Measurements from ENCODE around the gene INTS15. TPM values are rescaled to one million over a fixed set of nuclear protein-coding genes. Genes with fewer than 3 reads are reported as not detected.

INTS15 gene
- polyA plus RNA-seq, 1 of the 3 experiments (the other 2 are of a cell fraction) = 39.1 TPM

DNA sequence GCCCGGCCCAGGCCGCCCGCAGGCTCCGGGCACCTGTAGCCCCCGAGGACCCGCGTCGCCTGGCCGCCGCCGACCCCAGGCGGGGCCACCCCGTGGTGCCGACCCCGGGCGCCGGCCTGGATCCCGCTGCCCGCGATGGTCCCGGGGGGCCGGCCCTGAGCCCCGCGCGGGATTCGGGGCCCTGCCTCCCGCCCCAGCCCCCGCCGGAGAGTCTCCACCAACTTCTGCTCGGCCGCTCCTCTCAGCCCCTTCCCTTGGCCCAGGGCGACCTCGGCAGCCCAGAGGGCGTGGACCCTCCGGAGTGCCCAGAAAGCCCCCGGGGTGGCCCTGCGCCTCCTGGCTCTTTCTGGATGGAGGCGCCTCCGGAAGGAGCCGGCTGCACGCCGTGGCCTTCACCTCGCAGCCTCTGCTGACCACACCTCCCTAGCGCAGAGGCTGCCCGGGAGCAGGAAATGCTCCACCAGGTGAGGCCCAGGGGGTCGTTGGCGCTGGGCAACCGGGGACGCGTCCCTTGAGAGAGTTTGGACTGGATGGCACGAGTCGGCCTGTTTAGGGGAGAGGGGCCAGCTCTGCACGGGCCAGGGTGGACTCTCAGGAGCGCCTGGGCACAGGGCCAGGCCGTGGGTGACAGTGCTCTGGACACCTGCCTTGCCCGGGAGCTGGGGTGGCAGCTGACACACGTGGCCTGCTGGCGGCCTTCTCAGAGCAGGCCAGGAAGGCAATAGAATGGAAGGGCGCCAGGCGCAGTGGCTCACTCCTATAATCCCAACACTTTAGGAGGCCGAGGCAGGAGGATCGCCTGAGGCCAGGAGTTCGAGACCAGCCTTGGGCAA is 26.1 kb downstream of the INTS15 start:
- Histone ChIP-seq H3K27ac (ENCODE audit: low read depth in 2 of 2, low read length in 1 of 2) (peak overlapping the region in 1 of 2 experiments; percentile 25; a peak in 1 of 4 replicates), H3K4me1 (ENCODE audit: control insufficient read depth in 1 of 2, insufficient read depth in 2 of 2, low read depth in 1 of 2, low read length in 1 of 2) (peaks cover 0 to 13% of the 10 kb centered on the region in 2 experiments; a peak in 2 of 4 replicates), H2AFZ (ENCODE audit: low read depth) (peak overlapping the region; percentile 67; the same call in 1 of the 2 replicates), H3K4me3 (ENCODE audit: low read depth in 2 of 2, low read length in 1 of 2) (peak overlapping the region; percentile 59 to 73), H3K79me2 (ENCODE audit: insufficient read depth) (no peaks in the 10 kb centered on the region), H3F3A (replicated peaks; ENCODE audit: insufficient read depth) (peaks cover 4% of the 10 kb centered on the region), H3K36me3 (replicated peaks in 1 of 2; ENCODE audit: control insufficient read depth in 1 of 2, insufficient read depth in 2 of 2, low read length in 1 of 2) (no peaks in the 10 kb centered on the region), H3K4me2 (peak overlapping the region; percentile 100), H3K9ac (peak overlapping the region; percentile 73), H4K20me1 (ENCODE audit: insufficient read depth) (no peaks in the 10 kb centered on the region), H3K9me3 (no peaks in the 10 kb centered on the region), H3K9me2 (no peaks in the 10 kb centered on the region), H3K27me3 (ENCODE audit: insufficient read depth) (no peaks in the 10 kb centered on the region)
- POLR2A ChIA-PET = interaction anchor here (1.7 to 1.8 kb wide), 2 partner anchors 21 to 26 kb away, joined by 5 to 9 read pairs; partner anchors contain the start of genes INTS15 and ZNF316
- TF ChIP-seq SIN3A (IDR thresholded peaks at IDR 0.05; ENCODE audit: borderline replicate concordance, low read depth, low read length) = no peak
- no peak for TF ChIP-seq REST (IDR thresholded peaks at IDR 0.05; ENCODE audit: low read depth, low read length)
- TF ChIP-seq, protein P1, sequence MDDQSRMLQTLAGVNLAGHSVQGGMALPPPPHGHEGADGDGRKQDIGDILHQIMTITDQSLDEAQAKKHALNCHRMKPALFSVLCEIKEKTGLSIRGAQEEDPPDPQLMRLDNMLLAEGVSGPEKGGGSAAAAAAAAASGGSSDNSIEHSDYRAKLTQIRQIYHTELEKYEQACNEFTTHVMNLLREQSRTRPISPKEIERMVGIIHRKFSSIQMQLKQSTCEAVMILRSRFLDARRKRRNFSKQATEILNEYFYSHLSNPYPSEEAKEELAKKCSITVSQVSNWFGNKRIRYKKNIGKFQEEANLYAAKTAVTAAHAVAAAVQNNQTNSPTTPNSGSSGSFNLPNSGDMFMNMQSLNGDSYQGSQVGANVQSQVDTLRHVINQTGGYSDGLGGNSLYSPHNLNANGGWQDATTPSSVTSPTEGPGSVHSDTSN (IDR thresholded peaks at IDR 0.05) = no peak
- TF ChIP-seq RXRA (IDR thresholded peaks at IDR 0.05; ENCODE audit: borderline replicate concordance, low read depth) = no peak
- peak; percentile 99 for TF ChIP-seq MXI1 (IDR thresholded peaks at IDR 0.05; ENCODE audit: low read depth, low read length)
- TF ChIP-seq, protein P2, sequence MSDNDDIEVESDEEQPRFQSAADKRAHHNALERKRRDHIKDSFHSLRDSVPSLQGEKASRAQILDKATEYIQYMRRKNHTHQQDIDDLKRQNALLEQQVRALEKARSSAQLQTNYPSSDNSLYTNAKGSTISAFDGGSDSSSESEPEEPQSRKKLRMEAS (IDR thresholded peaks at IDR 0.05; ENCODE audit: low read depth) = peak; percentile 45; the same call in 1 of the 2 replicates
- TF ChIP-seq TEAD4 (IDR thresholded peaks at IDR 0.05; ENCODE audit: borderline replicate concordance, insufficient read depth) = no peak
- TF ChIP-seq CTCF (IDR thresholded peaks at IDR 0.05) = no peak
- TF ChIP-seq, protein P3, sequence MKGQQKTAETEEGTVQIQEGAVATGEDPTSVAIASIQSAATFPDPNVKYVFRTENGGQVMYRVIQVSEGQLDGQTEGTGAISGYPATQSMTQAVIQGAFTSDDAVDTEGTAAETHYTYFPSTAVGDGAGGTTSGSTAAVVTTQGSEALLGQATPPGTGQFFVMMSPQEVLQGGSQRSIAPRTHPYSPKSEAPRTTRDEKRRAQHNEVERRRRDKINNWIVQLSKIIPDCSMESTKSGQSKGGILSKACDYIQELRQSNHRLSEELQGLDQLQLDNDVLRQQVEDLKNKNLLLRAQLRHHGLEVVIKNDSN (IDR thresholded peaks at IDR 0.05; ENCODE audit: borderline replicate concordance, low read depth) = no peak
- TF ChIP-seq NRF1 (IDR thresholded peaks at IDR 0.05; ENCODE audit: low read depth, low read length) = no peak
- TF ChIP-seq EP300 (IDR thresholded peaks at IDR 0.05; ENCODE audit: borderline replicate concordance in 1 of 2, low read depth in 1 of 2, low read length in 1 of 2) = no peak
- peak; percentile 5; the same call in 1 of the 2 replicates for TF ChIP-seq GABPA (IDR thresholded peaks at IDR 0.05; ENCODE audit: low read depth)
- peak; percentile 83 for DNase-seq
- CTCF ChIA-PET = interaction anchor here (0.8 to 1.4 kb wide), 5 partner anchors 14 to 26 kb away, joined by 3 to 7 read pairs (median 3); partner anchors contain the start of genes INTS15 and ZNF316
- 37% methylated on average over 14 of the region's 63 CpGs for WGBS (ENCODE audit: low lambda C conversion rate)
